Natural killer cell treated with Interleukin-12 subunit alpha and Interleukin-12 subunit beta and Interleukin-15 and Interleukin-18, amount 100 ng/mL, for 72 hours (primary cell): ENCODE results near the gene AGAP6. TPM values are rescaled to one million over a fixed set of nuclear protein-coding genes. Genes with fewer than 3 reads are reported as not detected.
"Not testable (repeated sequence)": the region's sequence is repeated elsewhere in the genome, so short reads cannot be mapped to it uniquely, and the experiment has no call there.

Experiments
- ATAC-seq, 2 donors: fragments of 150-1000 bp; cut with Tn5 transposase in 1 of 2; sonication (Bioruptor Pico), chemical (Tn5 transposase) in 1 of 2; 2 replicates each; pipeline ENCODE4 v1.10.0; 2021
- DNase-seq: peaks from one replicate; pipeline ENCODE4 v3.0.0; 2022; ENCODE audit warnings: low spot score
- H3K27ac Mint-ChIP-seq, 2 donors: 1 replicate in 1 of 2; 2 replicates in 1 of 2; pipeline ENCODE4 v1.8.0; 2022; ENCODE audit warnings: mixed read lengths in 2 of 2, mild to moderate bottlenecking in 1 of 2, moderate library complexity in 1 of 2
- H3K27me3 Mint-ChIP-seq, 2 donors: 1 replicate in 1 of 2; 2 replicates in 1 of 2; pipeline ENCODE4 v1.8.0; 2022; ENCODE audit warnings: mixed read lengths in 2 of 2
- H3K36me3 Mint-ChIP-seq: one replicate; pipeline ENCODE4 v1.8.0; 2022; ENCODE audit warnings: mixed read lengths
- H3K4me1 Mint-ChIP-seq, 2 donors: 1 replicate in 1 of 2; 2 replicates in 1 of 2; pipeline ENCODE4 v1.8.0; 2022; ENCODE audit warnings: low read depth in 2 of 2, mixed read lengths in 2 of 2, mild to moderate bottlenecking in 1 of 2
- H3K4me3 Mint-ChIP-seq: one replicate; pipeline ENCODE4 v1.8.0; 2022; ENCODE audit warnings: mixed read lengths
- H3K9me3 Mint-ChIP-seq: 2 replicates; pipeline ENCODE4 v1.8.0; 2022; ENCODE audit warnings: mixed read lengths
- total RNA-seq, 2 donors: library from RNA; stranded (reverse); gene quantifications; one replicate each; pipeline ENCODE4 v1.2.3, GENCODE V29; 2022

AGAP6 gene
- total RNA-seq, 2 donors from 2014 or later: 17.9 to 46.1 TPM

DNA sequence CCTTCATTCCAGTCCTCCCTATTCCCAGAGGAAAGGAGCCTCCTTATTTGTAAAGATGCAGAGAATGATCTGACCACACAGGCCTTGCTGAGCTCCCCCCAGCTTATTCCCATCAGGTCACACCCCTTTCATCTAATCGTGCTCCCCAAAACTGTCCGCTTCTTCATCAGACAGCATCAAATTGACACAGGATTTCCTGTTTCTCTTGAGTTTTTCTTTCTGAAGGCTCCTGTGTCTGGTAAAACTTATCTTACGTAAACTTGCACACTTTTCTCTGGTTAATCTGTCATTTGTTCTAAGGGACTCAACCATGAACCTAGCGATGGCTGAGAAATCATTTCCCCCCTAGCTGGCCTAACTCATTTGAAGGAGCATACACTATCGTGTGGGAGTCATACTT is 59.4 kb downstream of the AGAP6 start:
- peak overlapping the region in 1 of 2 donors; percentile 60 for H3K27ac Mint-ChIP-seq
- not testable (repeated sequence) for H3K9me3 Mint-ChIP-seq, ATAC-seq, H3K4me3 Mint-ChIP-seq, H3K36me3 Mint-ChIP-seq, DNase-seq, H3K27me3 Mint-ChIP-seq, H3K4me1 Mint-ChIP-seq

DNA sequence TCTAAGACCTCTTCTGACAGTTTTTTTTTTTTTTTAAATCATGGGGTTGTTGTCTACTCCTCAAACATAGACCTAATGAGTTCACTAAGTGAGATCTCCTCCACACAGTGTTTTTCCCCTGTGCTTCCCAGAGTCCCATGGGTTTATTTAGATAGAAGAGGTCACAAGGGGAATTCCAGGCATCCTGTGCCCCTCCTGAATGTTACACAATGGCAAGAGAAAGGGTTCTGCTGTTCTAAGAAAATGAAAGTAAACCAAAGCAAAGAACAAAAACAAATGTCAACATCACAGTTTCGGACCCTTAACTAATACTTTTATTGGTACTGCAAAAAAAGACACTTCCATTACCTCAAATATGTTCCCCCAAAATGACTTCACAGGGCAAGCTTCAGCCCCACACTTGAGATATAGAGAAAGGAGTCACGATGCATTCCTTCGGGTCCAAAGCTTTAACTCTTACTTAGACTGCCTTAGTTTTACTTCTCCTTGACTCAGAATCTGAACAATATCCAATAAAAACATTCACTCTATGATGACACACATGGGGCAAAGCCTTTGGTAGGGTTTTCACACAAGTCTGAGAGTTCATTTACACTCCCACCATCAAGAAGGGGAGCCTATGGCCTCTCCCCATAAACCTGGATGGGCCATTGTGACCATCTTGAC is 63.9 kb downstream of the AGAP6 start:
- not testable (repeated sequence) for H3K36me3 Mint-ChIP-seq, H3K27me3 Mint-ChIP-seq, H3K9me3 Mint-ChIP-seq, H3K4me1 Mint-ChIP-seq
- ATAC-seq (peak; percentile 44 to 76), DNase-seq (peak; percentile 65)
- H3K27ac Mint-ChIP-seq: peak overlapping the region; percentile 26 to 87
- H3K4me3 Mint-ChIP-seq: peak overlapping the region; percentile 28

DNA sequence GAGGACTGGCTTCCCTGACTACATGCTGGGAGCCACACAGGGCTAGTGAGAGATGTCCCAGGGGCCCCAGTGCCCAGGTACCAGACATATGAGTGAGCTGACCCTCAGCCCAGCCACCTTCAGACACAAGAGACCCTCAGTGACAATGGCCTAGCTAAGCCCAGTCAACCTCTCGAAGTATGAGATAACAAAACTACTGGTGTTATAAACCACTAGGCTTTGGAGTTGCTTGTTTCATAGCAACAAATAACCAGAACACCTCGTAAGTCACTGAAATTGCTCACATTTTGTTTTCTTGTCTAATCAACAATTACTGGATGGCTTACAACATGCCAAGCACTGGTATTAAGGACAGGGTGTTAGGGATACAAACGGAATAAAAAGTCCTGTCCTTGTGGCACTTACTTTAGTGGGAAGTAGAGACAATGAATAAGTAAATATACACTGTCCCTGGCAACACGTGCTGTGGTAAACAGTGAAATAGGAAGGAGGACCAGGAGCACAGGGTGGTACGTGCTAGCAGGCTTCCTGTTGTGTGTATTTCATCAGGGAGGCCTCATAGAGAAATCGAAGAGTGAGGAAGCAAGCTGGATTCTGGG is 64.7 kb downstream of the AGAP6 start:
- ATAC-seq, H3K36me3 Mint-ChIP-seq, DNase-seq, H3K4me3 Mint-ChIP-seq, H3K27me3 Mint-ChIP-seq, H3K4me1 Mint-ChIP-seq, H3K9me3 Mint-ChIP-seq: not testable (repeated sequence)
- H3K27ac Mint-ChIP-seq: peak overlapping the region in 1 of 2 donors; percentile 87

DNA sequence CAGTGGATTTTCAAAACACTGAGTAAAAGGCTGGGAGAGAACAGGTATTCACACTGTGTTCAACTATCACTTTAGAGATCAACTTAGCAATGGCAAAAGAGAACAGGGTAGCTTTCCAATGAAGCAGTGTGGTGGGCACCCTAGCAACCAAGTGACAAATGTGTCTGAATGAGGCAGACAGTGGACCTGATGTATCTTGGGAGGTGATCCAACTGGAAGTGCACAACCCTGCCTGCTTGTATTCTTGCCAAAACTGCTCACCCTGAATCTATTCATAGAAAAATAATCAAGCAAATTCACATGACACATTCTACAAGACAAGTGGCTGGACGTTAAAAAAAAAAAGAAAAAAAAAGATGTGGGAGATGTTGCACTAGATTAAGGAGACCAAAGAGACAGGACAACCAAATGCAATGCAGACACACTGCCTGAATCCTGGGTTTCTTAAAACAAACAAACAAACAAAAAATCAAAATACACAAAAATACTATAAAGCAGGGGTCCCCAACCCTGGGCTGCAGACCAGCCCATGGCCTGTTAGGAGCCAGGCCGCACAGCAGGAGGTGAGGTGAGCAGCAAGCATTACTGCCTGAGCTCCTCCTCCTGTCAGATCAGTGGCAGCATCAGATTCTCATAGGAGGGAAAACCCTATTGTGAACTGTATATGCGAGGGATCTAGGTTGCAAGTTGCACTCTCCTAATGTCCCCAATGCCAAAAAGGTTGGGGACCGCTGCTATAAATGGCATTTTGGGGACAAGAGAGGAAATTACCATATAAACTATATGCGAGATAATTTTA is 67.5 kb downstream of the AGAP6 start:
- not testable (repeated sequence) for DNase-seq

DNA sequence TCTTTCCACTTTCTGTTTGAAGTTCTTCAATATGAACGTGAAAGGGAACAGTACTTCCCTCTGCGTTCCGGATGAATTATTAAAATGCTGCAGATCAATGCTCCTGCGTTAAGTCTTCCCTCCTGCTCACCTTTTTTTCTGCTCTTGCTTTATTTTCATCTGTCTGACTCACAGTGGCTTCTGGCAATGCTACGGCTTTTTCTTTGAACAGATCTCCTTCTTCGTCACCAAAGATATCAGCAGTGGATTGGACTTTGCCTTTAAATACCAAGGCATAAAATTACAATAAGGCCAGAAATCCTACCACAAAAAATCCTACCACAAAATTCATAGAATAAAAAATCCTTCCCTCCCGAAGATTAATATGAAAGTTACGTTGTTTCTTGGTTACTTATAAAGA is 68.4 kb downstream of the AGAP6 start:
- not testable (repeated sequence) for H3K27me3 Mint-ChIP-seq, DNase-seq, H3K4me3 Mint-ChIP-seq, H3K4me1 Mint-ChIP-seq, H3K9me3 Mint-ChIP-seq, H3K27ac Mint-ChIP-seq, H3K36me3 Mint-ChIP-seq, ATAC-seq

More for the DNA sequence above, 67.5 kb downstream of the AGAP6 start:
- H3K9me3 Mint-ChIP-seq, H3K36me3 Mint-ChIP-seq, H3K4me1 Mint-ChIP-seq, ATAC-seq, H3K4me3 Mint-ChIP-seq, H3K27me3 Mint-ChIP-seq: not testable (repeated sequence)
- peak overlapping the region in 1 of 2 donors; percentile 16 for H3K27ac Mint-ChIP-seq

DNA sequence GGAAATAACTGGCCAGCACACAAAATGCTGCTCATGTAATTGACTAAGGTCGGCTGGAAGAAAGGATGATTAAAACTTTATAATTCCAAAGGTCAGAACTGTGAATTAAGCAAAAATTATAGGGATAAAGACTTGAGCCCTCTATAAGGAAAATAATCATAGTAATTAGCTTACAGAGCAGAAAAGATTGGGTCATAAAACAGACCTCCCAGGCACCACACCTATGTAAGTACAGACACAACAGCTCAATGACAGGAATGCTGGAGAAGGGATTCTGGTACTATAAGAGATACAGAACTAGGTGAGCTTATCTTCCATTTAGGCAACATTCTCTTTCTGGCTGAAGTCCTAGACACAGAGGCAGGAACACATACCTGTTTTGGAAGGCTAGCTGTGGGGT is 70.5 kb downstream of the AGAP6 start:
- ATAC-seq, H3K9me3 Mint-ChIP-seq, DNase-seq, H3K4me3 Mint-ChIP-seq, H3K27me3 Mint-ChIP-seq, H3K27ac Mint-ChIP-seq, H3K4me1 Mint-ChIP-seq, H3K36me3 Mint-ChIP-seq: not testable (repeated sequence)

DNA sequence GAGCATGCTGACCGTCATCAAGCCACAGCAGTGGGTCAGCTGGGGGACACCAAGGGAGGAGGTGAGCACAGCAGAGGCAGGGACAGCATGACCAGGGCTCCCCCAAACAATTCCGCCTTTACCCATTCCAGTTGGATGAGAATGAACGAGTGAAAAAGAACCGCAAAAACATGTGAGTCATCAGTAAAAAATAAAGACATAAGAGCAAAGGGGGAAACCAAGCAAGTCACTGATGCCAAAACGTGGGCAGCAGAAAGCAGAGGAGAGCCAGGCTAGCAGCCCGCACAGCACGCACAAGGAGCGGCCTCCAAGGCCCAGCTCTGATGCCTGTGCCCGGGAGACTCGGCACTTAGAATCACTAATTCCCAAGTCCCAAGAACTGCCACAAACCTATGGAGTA is 71.7 kb downstream of the AGAP6 start:
- H3K9me3 Mint-ChIP-seq, H3K27ac Mint-ChIP-seq, DNase-seq, H3K27me3 Mint-ChIP-seq, H3K4me1 Mint-ChIP-seq, ATAC-seq, H3K36me3 Mint-ChIP-seq, H3K4me3 Mint-ChIP-seq: not testable (repeated sequence)

Other genes starting within 250 kb of the AGAP6 start
- gene OGDHL, start 226.1 kb upstream of the AGAP6 start, total RNA-seq: not detected
- gene PARG, start 46.4 kb upstream of the AGAP6 start, total RNA-seq: 10 to 100 TPM; 37.2 to 47.0 TPM
- gene TIMM23B, start 46.4 kb upstream of the AGAP6 start, total RNA-seq: 10 to 100 TPM; 24.1 to 51.8 TPM
- 10 to 100 TPM; 26.6 to 40.5 TPM for gene WASHC2A, start 79.5 kb downstream of the AGAP6 start, total RNA-seq